ENCODE measurements around the gene TRAP1. TPM values are rescaled to one million over a fixed set of nuclear protein-coding genes. Genes with fewer than 3 reads are reported as not detected.
"Not testable (repeated sequence)": the region's sequence is repeated elsewhere in the genome, so short reads cannot be mapped to it uniquely, and the experiment has no call there.

The TRAP1 gene
- polyA plus RNA-seq, 2 donors = 46.8 to 87.9 TPM

DNA sequence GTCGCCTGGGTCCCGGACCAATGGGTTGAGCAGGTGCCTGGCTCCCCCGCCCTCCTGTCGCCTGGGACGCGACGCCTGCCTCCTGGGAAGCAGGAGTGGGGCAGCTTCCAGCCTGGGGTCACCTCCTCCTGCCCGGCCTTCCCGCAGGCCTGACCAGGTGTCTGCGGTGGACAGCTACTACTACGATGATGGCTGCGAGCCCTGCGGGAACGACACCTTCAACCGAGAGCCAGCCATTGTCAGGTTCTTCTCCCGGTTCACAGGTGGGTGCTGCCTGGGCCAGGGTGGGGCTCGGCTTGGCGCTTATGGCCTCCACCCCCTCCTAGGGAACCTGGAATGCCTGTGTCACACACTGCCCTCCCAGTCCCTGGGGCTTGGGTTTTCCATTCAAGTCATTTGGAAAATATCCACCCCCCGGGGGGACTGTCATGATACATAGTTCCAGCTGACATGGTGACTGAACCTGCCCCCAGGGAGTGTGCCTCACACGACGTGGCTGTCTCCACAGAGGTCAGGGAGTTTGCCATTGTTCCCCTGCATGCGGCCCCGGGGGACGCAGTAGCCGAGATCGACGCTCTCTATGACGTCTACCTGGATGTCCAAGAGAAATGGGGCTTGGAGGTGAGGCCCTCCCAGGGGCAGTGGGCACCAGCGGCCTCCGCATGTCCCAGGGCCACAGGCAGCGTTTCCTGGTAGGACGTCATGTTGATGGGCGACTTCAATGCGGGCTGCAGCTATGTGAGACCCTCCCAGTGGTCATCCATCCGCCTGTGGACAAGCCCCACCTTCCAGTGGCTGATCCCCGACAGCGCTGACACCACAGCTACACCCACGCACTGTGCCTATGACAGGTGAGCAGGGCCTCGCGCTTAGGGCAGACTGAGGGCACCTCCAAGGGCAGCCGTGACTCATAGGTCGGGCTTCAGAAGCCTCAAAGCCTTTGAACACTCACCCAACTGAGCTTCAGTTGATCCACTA, 60.5 kb downstream of the TRAP1 start:
- 78 to 85% methylated on average over 40 to 42 of the region's 42 CpGs for WGBS, 2 donors
- no peaks in the 10 kb centered on the region for H3K9me3 ChIP-seq (ENCODE audit: control insufficient read depth in 2 of 2, insufficient read depth in 1 of 2, low read depth in 1 of 2, low read length in 1 of 2)
- no peaks in the 10 kb centered on the region for H3K4me1 ChIP-seq (ENCODE audit: control insufficient read depth in 2 of 2, insufficient read depth in 2 of 2, low read length in 1 of 2)
- no peak overlapping the region for H3K27ac ChIP-seq (ENCODE audit: low read depth in 2 of 2, low read length in 1 of 2)
- peaks cover 14 to 52% of the 10 kb centered on the region in 2 donors for H3K36me3 ChIP-seq (ENCODE audit: control insufficient read depth in 2 of 2, insufficient read depth in 2 of 2, low read length in 1 of 2)
- H3K4me3 ChIP-seq (ENCODE audit: low read depth in 1 of 2, low read length in 2 of 2) = no peak overlapping the region
- H3K27me3 ChIP-seq (ENCODE audit: control insufficient read depth in 1 of 2, insufficient read depth in 2 of 2, low read length in 2 of 2) = no peaks in the 10 kb centered on the region

DNA sequence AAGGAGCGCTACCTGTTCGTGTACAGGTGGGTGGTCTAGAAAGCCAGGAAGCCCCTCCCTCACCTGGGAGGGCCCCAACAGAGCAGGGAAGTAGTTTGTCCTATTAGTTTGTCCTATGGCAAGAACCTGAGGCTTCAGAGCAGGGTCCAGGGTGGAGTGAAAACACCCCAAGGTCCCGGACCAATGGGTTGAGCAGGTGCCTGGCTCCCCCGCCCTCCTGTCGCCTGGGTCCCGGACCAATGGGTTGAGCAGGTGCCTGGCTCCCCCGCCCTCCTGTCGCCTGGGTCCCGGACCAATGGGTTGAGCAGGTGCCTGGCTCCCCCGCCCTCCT, 61.2 kb downstream of the TRAP1 start:
- not testable (repeated sequence) for H3K4me3 ChIP-seq (ENCODE audit: low read depth in 1 of 2, low read length in 2 of 2); H3K27me3 ChIP-seq (ENCODE audit: control insufficient read depth in 1 of 2, insufficient read depth in 2 of 2, low read length in 2 of 2); H3K27ac ChIP-seq (ENCODE audit: low read depth in 2 of 2, low read length in 1 of 2); H3K9me3 ChIP-seq (ENCODE audit: control insufficient read depth in 2 of 2, insufficient read depth in 1 of 2, low read depth in 1 of 2, low read length in 1 of 2); H3K4me1 ChIP-seq (ENCODE audit: control insufficient read depth in 2 of 2, insufficient read depth in 2 of 2, low read length in 1 of 2)
- 82 to 97% methylated on average over 4 to 7 of the region's 10 CpGs for WGBS, 2 donors
- H3K36me3 ChIP-seq (ENCODE audit: control insufficient read depth in 2 of 2, insufficient read depth in 2 of 2, low read length in 1 of 2) = peaks cover 14 to 52% of the 10 kb centered on the region in 2 donors

DNA sequence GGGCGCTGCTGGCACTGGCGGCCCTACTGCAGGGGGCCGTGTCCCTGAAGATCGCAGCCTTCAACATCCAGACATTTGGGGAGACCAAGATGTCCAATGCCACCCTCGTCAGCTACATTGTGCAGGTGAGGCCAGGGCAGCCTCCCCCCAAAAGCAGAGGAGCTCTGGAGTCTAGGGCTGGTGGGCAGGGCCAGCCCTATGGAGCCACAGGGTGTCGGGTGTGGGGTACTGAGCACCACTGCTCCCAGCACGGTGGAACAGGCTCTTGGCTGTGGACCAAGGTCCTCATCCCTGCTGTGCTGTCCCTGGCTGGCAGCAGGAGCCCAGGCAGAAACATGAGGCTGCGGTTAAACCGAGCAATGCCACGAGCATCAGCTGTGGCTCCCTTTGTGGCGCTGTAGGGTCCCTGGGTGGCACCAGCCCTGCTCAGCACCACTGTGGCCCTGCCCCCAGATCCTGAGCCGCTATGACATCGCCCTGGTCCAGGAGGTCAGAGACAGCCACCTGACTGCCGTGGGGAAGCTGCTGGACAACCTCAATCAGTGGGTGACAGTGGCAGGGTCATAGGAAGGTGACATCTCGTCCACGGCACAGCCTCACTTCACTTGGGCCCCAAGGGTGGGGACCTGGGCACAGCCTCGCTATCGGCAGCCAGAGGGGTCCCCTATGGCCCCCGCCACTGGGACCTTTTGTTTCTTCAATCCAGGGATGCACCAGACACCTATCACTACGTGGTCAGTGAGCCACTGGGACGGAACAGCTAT, 61.7 kb downstream of the TRAP1 start:
- Histone ChIP-seq H3K36me3 (ENCODE audit: control insufficient read depth in 2 of 2, insufficient read depth in 2 of 2, low read length in 1 of 2) (peaks cover 14 to 56% of the 10 kb centered on the region in 2 donors), H3K27ac (ENCODE audit: low read depth in 2 of 2, low read length in 1 of 2) (no peak overlapping the region), H3K27me3 (ENCODE audit: control insufficient read depth in 1 of 2, insufficient read depth in 2 of 2, low read length in 2 of 2) (no peaks in the 10 kb centered on the region), H3K4me3 (ENCODE audit: low read depth in 1 of 2, low read length in 2 of 2) (no peak overlapping the region), H3K4me1 (ENCODE audit: control insufficient read depth in 2 of 2, insufficient read depth in 2 of 2, low read length in 1 of 2) (no peaks in the 10 kb centered on the region), H3K9me3 (ENCODE audit: control insufficient read depth in 2 of 2, insufficient read depth in 1 of 2, low read depth in 1 of 2, low read length in 1 of 2) (no peaks in the 10 kb centered on the region)
- WGBS, 2 donors = 77 to 87% methylated on average over 21 of the region's 21 CpGs

DNA sequence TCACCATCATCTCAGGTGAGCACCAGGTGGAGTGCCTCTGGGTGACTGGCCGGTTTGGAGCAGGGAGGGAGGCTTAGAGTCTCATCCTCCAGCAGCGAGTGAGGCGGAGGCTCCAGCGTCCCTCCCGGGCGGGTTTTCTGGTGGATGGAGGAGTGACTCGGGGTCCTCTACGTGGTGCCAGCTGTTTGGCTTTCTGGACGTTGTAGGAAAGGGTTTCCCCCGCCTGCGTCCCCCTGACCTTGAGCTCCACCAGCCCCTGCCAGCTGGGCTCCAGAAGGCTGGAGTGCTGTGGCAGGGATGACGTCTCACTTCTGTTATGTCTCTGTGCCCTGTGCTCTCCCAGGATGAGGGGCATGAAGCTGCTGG, 62.3 kb downstream of the TRAP1 start:
- 79 to 85% methylated on average over 12 of the region's 12 CpGs for WGBS, 2 donors
- no peaks in the 10 kb centered on the region for H3K4me1 ChIP-seq (ENCODE audit: control insufficient read depth in 2 of 2, insufficient read depth in 2 of 2, low read length in 1 of 2)
- no peaks in the 10 kb centered on the region for H3K27me3 ChIP-seq (ENCODE audit: control insufficient read depth in 1 of 2, insufficient read depth in 2 of 2, low read length in 2 of 2)
- H3K4me3 ChIP-seq (ENCODE audit: low read depth in 1 of 2, low read length in 2 of 2) = no peak overlapping the region
- no peak overlapping the region for H3K27ac ChIP-seq (ENCODE audit: low read depth in 2 of 2, low read length in 1 of 2)
- peaks cover 14 to 52% of the 10 kb centered on the region in 2 donors for H3K36me3 ChIP-seq (ENCODE audit: control insufficient read depth in 2 of 2, insufficient read depth in 2 of 2, low read length in 1 of 2)
- H3K9me3 ChIP-seq (ENCODE audit: control insufficient read depth in 2 of 2, insufficient read depth in 1 of 2, low read depth in 1 of 2, low read length in 1 of 2) = no peaks in the 10 kb centered on the region

DNA sequence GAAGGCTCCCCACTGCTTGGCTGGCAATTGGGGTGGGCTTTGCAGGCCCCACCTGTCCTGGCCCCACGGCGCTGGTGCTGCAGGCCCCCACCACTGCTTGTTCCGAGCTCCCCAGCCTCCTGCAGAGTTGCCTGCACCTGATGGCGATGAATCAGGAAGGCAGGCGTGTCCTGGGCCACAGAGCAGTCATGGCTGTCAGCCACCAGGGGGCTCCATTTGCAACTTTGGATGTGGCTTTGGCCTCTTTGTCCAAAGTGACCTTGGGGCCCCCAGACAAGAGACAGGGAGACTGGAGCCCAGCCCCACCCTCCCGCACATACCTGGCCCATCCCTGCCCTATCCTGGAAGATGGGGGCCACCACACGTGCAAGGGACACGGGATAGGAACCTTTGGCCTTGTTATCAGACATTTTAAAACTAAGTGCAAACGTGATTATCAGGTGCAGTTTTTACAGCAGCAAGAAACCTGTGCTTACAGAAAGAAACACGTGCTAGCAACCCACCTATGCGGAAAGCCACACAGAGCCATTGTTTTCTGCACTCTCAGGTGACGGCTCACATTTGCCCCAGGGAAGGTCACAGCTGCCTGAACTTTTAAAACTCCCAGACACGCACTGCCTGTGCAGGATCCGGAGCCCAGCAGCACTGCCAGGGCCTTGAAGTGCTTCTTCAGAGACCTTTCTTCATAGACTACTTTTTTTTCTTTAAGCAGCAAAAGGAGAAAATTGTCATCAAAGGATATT, 62.9 kb downstream of the TRAP1 start, which contains the start of gene DNASE1:
DNASE1 (plus strand) TSS at position 443 of the 743 bp plus-strand sequence. CDS start 683 bp downstream, outside the sequence.
- no peaks in the 10 kb centered on the region for H3K9me3 ChIP-seq (ENCODE audit: control insufficient read depth in 2 of 2, insufficient read depth in 1 of 2, low read depth in 1 of 2, low read length in 1 of 2)
- no peaks in the 10 kb centered on the region for H3K27me3 ChIP-seq (ENCODE audit: control insufficient read depth in 1 of 2, insufficient read depth in 2 of 2, low read length in 2 of 2)
- no peaks in the 10 kb centered on the region for H3K4me1 ChIP-seq (ENCODE audit: control insufficient read depth in 2 of 2, insufficient read depth in 2 of 2, low read length in 1 of 2)
- peaks cover 14 to 50% of the 10 kb centered on the region in 2 donors for H3K36me3 ChIP-seq (ENCODE audit: control insufficient read depth in 2 of 2, insufficient read depth in 2 of 2, low read length in 1 of 2)
- H3K27ac ChIP-seq (ENCODE audit: low read depth in 2 of 2, low read length in 1 of 2) = no peak within 1 kb of the TSS
- H3K4me3 ChIP-seq (ENCODE audit: low read depth in 1 of 2, low read length in 2 of 2) = no peak within 1 kb of the TSS
- 58 to 72% methylated on average over 14 of the region's 14 CpGs for WGBS, 2 donors

DNA sequence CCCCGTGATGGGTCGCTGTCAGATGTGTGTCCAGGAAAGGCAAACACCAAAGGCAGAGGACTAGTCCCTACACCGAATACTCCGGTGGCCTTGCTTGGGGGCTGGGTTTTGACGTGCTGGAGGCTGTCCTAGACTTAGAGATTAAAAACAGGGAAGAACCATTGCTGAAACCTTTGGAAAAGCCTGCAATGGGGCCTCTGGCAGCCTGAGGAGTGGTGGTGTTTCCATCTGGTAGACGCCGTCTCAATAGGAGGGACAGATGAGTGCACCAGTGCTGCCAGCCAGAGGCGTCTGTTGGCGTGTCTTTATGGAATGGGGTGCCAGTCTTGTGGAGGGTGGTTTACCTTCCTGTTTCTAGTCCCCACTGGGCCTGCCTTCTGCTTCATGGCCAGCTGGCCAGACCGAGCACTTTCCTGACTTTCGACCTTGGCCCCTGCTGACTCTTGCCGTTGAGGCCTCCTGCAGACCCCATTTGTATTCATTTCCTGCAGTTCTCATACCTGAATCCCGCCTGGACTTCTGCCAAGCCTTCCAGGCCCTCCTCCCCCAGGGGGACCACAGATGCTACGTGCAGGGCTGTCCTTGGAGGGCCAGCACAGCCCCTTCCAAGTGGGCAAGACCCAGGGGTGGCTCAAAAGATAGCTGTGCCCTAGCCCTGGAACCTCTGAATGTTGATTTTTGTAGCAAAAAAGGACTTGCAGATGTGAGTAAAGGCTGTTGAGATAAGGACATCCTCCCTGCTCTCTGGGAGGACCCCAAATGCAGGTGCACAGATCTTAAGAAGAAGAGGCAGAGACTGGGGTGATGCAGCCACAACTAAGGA, 64.7 kb downstream of the TRAP1 start:
- Histone ChIP-seq H3K4me3 (ENCODE audit: low read depth in 1 of 2, low read length in 2 of 2) (no peak overlapping the region), H3K4me1 (ENCODE audit: control insufficient read depth in 2 of 2, insufficient read depth in 2 of 2, low read length in 1 of 2) (no peaks in the 10 kb centered on the region), H3K27me3 (ENCODE audit: control insufficient read depth in 1 of 2, insufficient read depth in 2 of 2, low read length in 2 of 2) (no peaks in the 10 kb centered on the region), H3K36me3 (ENCODE audit: control insufficient read depth in 2 of 2, insufficient read depth in 2 of 2, low read length in 1 of 2) (peaks cover 9 to 42% of the 10 kb centered on the region in 2 donors), H3K9me3 (ENCODE audit: control insufficient read depth in 2 of 2, insufficient read depth in 1 of 2, low read depth in 1 of 2, low read length in 1 of 2) (no peaks in the 10 kb centered on the region), H3K27ac (ENCODE audit: low read depth in 2 of 2, low read length in 1 of 2) (no peak overlapping the region)
- 79 to 84% methylated on average over 14 of the region's 14 CpGs for WGBS, 2 donors

DNA sequence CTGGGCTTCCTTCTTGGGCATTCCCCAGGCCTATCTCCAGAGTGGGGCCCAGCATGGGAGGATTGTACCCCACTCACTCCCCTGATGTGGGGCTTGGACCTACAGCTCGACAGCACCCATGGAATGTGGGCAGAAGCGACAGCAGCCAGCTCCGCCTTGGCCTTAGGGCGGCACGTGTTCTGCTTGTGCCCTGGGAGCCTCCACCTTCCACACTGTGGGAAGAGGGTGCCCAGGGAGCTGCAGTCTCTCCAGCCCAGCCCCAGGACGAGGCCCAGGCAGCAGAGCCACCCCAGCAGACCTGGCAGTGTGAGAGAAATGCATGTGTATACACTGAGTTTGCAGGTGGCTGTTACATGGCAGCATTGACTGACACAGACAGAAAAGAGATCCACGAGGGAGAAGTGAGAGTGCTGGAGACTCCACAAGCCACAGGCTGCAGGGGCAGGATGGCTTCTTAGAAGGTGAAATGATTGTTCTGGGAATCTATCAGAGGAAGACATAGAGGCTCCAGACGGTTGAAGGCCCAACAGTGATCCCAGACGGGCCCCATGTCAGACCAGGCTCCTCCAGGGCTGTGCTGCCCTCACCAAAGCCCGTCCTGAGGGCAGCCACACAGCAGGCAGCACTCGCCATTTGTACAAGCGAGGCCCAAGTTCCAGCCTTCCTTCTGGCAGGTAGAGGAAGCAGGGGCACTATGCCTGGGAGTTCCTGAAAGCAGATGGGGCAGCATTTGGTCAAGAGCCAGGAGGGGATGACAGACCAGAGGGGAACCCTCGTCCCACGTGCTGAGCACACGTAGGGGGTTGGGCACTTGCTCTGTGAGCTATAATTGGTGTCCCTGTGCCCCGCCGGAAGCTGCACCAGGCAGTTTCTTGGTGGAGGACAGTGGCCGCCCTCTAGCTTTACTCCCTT, 65.6 kb downstream of the TRAP1 start:
- peaks cover 6 to 34% of the 10 kb centered on the region in 2 donors for H3K36me3 ChIP-seq (ENCODE audit: control insufficient read depth in 2 of 2, insufficient read depth in 2 of 2, low read length in 1 of 2)

DNA sequence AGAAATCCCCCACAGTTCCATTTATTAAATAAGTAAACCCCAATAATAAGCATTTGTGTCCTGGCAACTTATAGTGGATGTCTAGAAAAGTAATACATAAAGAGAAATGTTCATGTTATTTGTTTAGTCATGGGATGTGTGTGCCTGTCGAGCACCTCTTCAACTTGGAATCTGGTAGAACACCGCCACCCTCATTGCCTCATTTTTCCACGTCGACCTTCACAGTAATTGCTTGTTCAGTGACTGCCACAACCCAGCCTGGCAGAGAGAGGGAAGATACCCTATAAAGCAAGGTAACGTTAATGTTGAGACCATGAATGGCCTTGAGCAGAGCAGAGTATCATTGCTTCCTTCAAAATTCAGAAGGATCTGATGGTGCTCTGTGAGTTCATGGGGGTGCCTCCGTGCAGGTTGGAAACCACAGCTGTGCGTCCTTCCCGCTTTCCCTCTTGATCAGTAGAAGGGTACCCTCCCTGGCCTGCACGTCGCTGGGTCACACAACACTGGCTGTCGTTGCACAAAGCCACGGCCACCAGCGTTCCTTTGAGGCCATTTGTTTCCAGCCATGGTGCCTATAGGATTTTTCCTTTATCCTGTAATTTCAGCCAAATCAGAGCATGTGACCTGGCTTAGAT, 66.6 kb downstream of the TRAP1 start:
- WGBS, 2 donors = 87 to 88% methylated on average over 13 of the region's 13 CpGs

More for the DNA sequence above, 65.6 kb downstream of the TRAP1 start:
- Histone ChIP-seq H3K27ac (ENCODE audit: low read depth in 2 of 2, low read length in 1 of 2) (no peak overlapping the region), H3K9me3 (ENCODE audit: control insufficient read depth in 2 of 2, insufficient read depth in 1 of 2, low read depth in 1 of 2, low read length in 1 of 2) (no peaks in the 10 kb centered on the region), H3K27me3 (ENCODE audit: control insufficient read depth in 1 of 2, insufficient read depth in 2 of 2, low read length in 2 of 2) (no peaks in the 10 kb centered on the region), H3K4me3 (ENCODE audit: low read depth in 1 of 2, low read length in 2 of 2) (no peak overlapping the region), H3K4me1 (ENCODE audit: control insufficient read depth in 2 of 2, insufficient read depth in 2 of 2, low read length in 1 of 2) (no peaks in the 10 kb centered on the region)
- 74 to 80% methylated on average over 18 of the region's 18 CpGs for WGBS, 2 donors

More for the DNA sequence above, 66.6 kb downstream of the TRAP1 start:
- Histone ChIP-seq H3K4me3 (ENCODE audit: low read depth in 1 of 2, low read length in 2 of 2) (no peak overlapping the region), H3K27ac (ENCODE audit: low read depth in 2 of 2, low read length in 1 of 2) (no peak overlapping the region), H3K27me3 (ENCODE audit: control insufficient read depth in 1 of 2, insufficient read depth in 2 of 2, low read length in 2 of 2) (no peaks in the 10 kb centered on the region), H3K36me3 (ENCODE audit: control insufficient read depth in 2 of 2, insufficient read depth in 2 of 2, low read length in 1 of 2) (peaks cover 5 to 26% of the 10 kb centered on the region in 2 donors), H3K4me1 (ENCODE audit: control insufficient read depth in 2 of 2, insufficient read depth in 2 of 2, low read length in 1 of 2) (peaks cover under 1 to 3% of the 10 kb centered on the region in 2 donors), H3K9me3 (ENCODE audit: control insufficient read depth in 2 of 2, insufficient read depth in 1 of 2, low read depth in 1 of 2, low read length in 1 of 2) (no peaks in the 10 kb centered on the region)
